Testis (tissue), 3 donors: ENCODE results near the gene ANXA9. TPM values are rescaled to one million over a fixed set of nuclear protein-coding genes. Genes with fewer than 3 reads are reported as not detected.

ENCODE experiments used
- DNase-seq: peaks from one replicate; pipeline ENCODE4 v3.0.0-alpha.2; 2019
- H3K27ac ChIP-seq, 2 donors: fragments of 200-600 bp; sonication (generic); one replicate each; pipeline ENCODE4 v1.5.1; 2019
- H3K27me3 ChIP-seq: fragments of 200-600 bp; sonication (generic); one replicate; pipeline ENCODE4 v1.5.1; 2019
- H3K36me3 ChIP-seq: fragments of 200-600 bp; sonication (generic); one replicate; pipeline ENCODE4 v1.5.1; 2017; ENCODE audit warnings: low read depth; ENCODE audit errors: missing control alignments
- H3K4me1 ChIP-seq: fragments of 200-600 bp; sonication (generic); one replicate; pipeline ENCODE4 v1.5.1; 2019
- H3K4me3 ChIP-seq, 2 donors: fragments of 200-600 bp; sonication (generic); one replicate each; pipeline ENCODE4 v1.5.1; 2017 to 2019
- H3K9me3 ChIP-seq: fragments of 200-600 bp; sonication (generic); one replicate; pipeline ENCODE4 v1.5.1; 2017
- POLR2A ChIP-seq: fragments of 450-650 bp; IDR thresholded peaks from one replicate; pipeline ENCODE4 v1.6.1; 2017; ENCODE audit warnings: antibody characterized with exemption, mild to moderate bottlenecking, moderate library complexity
- WGBS, 2 donors: methylation state at CpG; one replicate each; pipeline ENCODE4 v1.1.5; 2018; 5-methylcytosine and 5-hydroxymethylcytosine counted together
- intact Hi-C: fragments of 100-400 bp; cut with DNase I; formaldehyde crosslinking; loops from one replicate; pipeline ENCODE4 v1.15.1; 2023; ENCODE audit warnings: low total_unique reads
- polyA plus RNA-seq: library from polyadenylated mRNA; stranded (reverse); fragments of 350-450 nt; fragmentation: Illumina TruSeq; extraction: RNeasy Lipid Tissue Mini Kit (QIAGEN cat#74804); gene quantifications from one replicate; pipeline ENCODE4 v1.2.3, GENCODE V29; 2014; ENCODE audit warnings: low read depth, low replicate concordance; ENCODE audit not compliant: insufficient read depth
- small RNA-seq, 2 donors: library from RNA; depleted of rRNA; stranded (forward); fragments of <200 nt; gene quantifications; one replicate each; pipeline ENCODE3, GENCODE V24; 2016
- total RNA-seq, 2 donors: library from RNA; depleted of rRNA; stranded (reverse); fragments of >200 nt; gene quantifications; one replicate each; pipeline ENCODE4 v1.2.3, GENCODE V29; 2016
- TF ChIP-seq, protein P1 (sequence below), 3 experiments: fragments of 450-650 bp in 2 of 3; fragments of 200-600 bp in 1 of 3; sonication (generic) in 1 of 3; IDR thresholded peaks; one replicate each; pipeline ENCODE4 v1.5.1; 2016 to 2019; ENCODE audit warnings: antibody characterized with exemption in 3 of 3, mild to moderate bottlenecking in 2 of 3, moderate library complexity in 1 of 3

The ANXA9 gene
- total and polyA plus RNA-seq, 3 donors from 2014 or later: 5.1 to 6.9 (median 5.7) TPM

- intact Hi-C loops: no loop called here
- H3K27ac ChIP-seq: no peak overlapping the region
- no peaks in the 10 kb centered on the region for H3K27me3 ChIP-seq
- TF ChIP-seq, protein P1, sequence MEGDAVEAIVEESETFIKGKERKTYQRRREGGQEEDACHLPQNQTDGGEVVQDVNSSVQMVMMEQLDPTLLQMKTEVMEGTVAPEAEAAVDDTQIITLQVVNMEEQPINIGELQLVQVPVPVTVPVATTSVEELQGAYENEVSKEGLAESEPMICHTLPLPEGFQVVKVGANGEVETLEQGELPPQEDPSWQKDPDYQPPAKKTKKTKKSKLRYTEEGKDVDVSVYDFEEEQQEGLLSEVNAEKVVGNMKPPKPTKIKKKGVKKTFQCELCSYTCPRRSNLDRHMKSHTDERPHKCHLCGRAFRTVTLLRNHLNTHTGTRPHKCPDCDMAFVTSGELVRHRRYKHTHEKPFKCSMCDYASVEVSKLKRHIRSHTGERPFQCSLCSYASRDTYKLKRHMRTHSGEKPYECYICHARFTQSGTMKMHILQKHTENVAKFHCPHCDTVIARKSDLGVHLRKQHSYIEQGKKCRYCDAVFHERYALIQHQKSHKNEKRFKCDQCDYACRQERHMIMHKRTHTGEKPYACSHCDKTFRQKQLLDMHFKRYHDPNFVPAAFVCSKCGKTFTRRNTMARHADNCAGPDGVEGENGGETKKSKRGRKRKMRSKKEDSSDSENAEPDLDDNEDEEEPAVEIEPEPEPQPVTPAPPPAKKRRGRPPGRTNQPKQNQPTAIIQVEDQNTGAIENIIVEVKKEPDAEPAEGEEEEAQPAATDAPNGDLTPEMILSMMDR (IDR thresholded peaks at IDR 0.05): no peak
- no peak for TF ChIP-seq POLR2A
- H3K9me3 ChIP-seq: no peaks in the 10 kb centered on the region
- no peaks in the 10 kb centered on the region for H3K4me1 ChIP-seq
- no peak overlapping the region for H3K4me3 ChIP-seq
- H3K36me3 ChIP-seq: no peaks in the 10 kb centered on the region
- 83 to 91% methylated on average over 6 of the region's 6 CpGs for WGBS, 2 donors
- no peak for DNase-seq
Observed at GRCh38 chr1:151037032-151037431, 54.9 kb downstream of the ANXA9 start.

DNA sequence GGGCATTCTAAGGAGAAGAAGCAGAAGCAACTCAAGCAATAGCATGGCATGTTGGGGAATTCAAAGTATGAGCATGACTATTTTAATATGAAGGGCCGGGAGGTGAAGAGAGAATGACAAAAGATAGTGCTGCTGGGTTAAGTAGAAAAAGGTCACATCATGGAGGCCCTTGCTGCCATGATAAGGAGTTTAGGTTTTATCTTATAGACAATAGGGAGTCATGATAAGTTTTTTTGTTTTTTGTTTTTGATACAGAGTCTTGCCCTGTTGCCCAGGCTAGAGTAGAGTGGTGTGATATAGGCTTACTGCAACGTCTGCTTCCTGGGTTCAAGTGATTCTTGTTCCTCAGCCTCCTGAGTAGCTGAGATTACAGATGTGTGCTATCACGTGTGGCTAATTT is 57.4 kb downstream of the ANXA9 start:
- WGBS, 2 donors: 90% methylated on average over 3 of the region's 3 CpGs
- no peak for DNase-seq

GRCh38 chr1:151043163-151043562 is 61.1 kb downstream of the ANXA9 start:
- Histone ChIP-seq H3K27me3 (no peaks in the 10 kb centered on the region), H3K9me3 (no peaks in the 10 kb centered on the region), H3K4me3 (no peak overlapping the region), H3K36me3 (no peaks in the 10 kb centered on the region), H3K4me1 (peaks cover 4% of the 10 kb centered on the region), H3K27ac (no peak overlapping the region)
- no peak for DNase-seq
- intact Hi-C loops: no loop called here
- WGBS, 2 donors: 86 to 97% methylated on average over 1 of the region's 1 CpG
- TF ChIP-seq, protein P1 (IDR thresholded peaks at IDR 0.05): no peak
- no peak for TF ChIP-seq POLR2A

More for the DNA sequence above, 57.4 kb downstream of the ANXA9 start:
- no peaks in the 10 kb centered on the region for H3K4me1 ChIP-seq
- intact Hi-C loops: no loop called here
- H3K27me3 ChIP-seq: no peaks in the 10 kb centered on the region
- H3K9me3 ChIP-seq: no peaks in the 10 kb centered on the region
- no peaks in the 10 kb centered on the region for H3K36me3 ChIP-seq
- no peak overlapping the region for H3K4me3 ChIP-seq
- no peak overlapping the region for H3K27ac ChIP-seq
- TF ChIP-seq POLR2A: no peak
- TF ChIP-seq, protein P1 (IDR thresholded peaks at IDR 0.05): no peak

Small RNA genes lying within 50 kb of the gene (small RNA-seq; reads per million reads assigned to genes)
- gene RNU6-884P: 0 reads per million in 2 donors

Other genes starting within 250 kb of the ANXA9 start
- 1 to 10 TPM; 7.4 to 9.2 TPM for gene CTSS, start 216.5 kb upstream of the ANXA9 start, total RNA-seq
- 61.0 TPM for gene CTSS, start 216.5 kb upstream of the ANXA9 start, polyA plus RNA-seq
- 10 to 100 TPM; 15.4 to 24.7 TPM for gene CTSK, start 174.0 kb upstream of the ANXA9 start, total RNA-seq
- 56.9 TPM for gene CTSK, start 174.0 kb upstream of the ANXA9 start, polyA plus RNA-seq
- 10 to 100 TPM; 81.3 to 94.2 TPM for gene ARNT, start 105.7 kb upstream of the ANXA9 start, total RNA-seq
- 43.1 TPM for gene ARNT, start 105.7 kb upstream of the ANXA9 start, polyA plus RNA-seq
- 1 to 10 TPM in 1 of 2 donors, under 1 TPM in 1; 0.31 to 1.0 TPM for gene CTXND2, start 95.2 kb upstream of the ANXA9 start, total RNA-seq
- gene CTXND2, start 95.2 kb upstream of the ANXA9 start, polyA plus RNA-seq: 0.26 TPM
- gene SETDB1, start 55.9 kb upstream of the ANXA9 start, total RNA-seq: 10 to 100 TPM; 85.9 to 90.6 TPM
- gene SETDB1, start 55.9 kb upstream of the ANXA9 start, polyA plus RNA-seq: 89.5 TPM
- 100 to 1,000 TPM in 1 of 2 donors, 10 to 100 TPM in 1; 92.7 to 116 TPM for gene CERS2, start 7.5 kb upstream of the ANXA9 start, total RNA-seq
- gene CERS2, start 7.5 kb upstream of the ANXA9 start, polyA plus RNA-seq: 138 TPM
- 10 to 100 TPM; 49.8 to 69.8 TPM for gene MINDY1, start 24.6 kb downstream of the ANXA9 start, total RNA-seq
- 56.9 TPM for gene MINDY1, start 24.6 kb downstream of the ANXA9 start, polyA plus RNA-seq
- gene PRUNE1, start 26.2 kb downstream of the ANXA9 start, total RNA-seq: 10 to 100 TPM; 41.1 to 63.9 TPM
- gene PRUNE1, start 26.2 kb downstream of the ANXA9 start, polyA plus RNA-seq: 45.5 TPM
- 1 to 10 TPM; 3.6 to 9.3 TPM for gene BNIPL, start 54.3 kb downstream of the ANXA9 start, total RNA-seq
- 5.0 TPM for gene BNIPL, start 54.3 kb downstream of the ANXA9 start, polyA plus RNA-seq
- gene C1orf56, start 65.5 kb downstream of the ANXA9 start, total RNA-seq: 10 to 100 TPM; 57.3 to 78.4 TPM
- gene C1orf56, start 65.5 kb downstream of the ANXA9 start, polyA plus RNA-seq: 145 TPM
- 10 to 100 TPM; 34.8 to 40.5 TPM for gene CDC42SE1, start 77.3 kb downstream of the ANXA9 start, total RNA-seq
- 36.9 TPM for gene CDC42SE1, start 77.3 kb downstream of the ANXA9 start, polyA plus RNA-seq
- 1 to 10 TPM; 1.6 to 2.3 TPM for gene MLLT11, start 78.1 kb downstream of the ANXA9 start, total RNA-seq
- 3.2 TPM for gene MLLT11, start 78.1 kb downstream of the ANXA9 start, polyA plus RNA-seq
- 10 to 100 TPM; 43.1 to 45.3 TPM for gene GABPB2, start 88.5 kb downstream of the ANXA9 start, total RNA-seq
- gene GABPB2, start 88.5 kb downstream of the ANXA9 start, polyA plus RNA-seq: 50.2 TPM
- 100 to 1,000 TPM; 134 to 175 TPM for gene SEMA6C, start 164.3 kb downstream of the ANXA9 start, total RNA-seq
- gene SEMA6C, start 164.3 kb downstream of the ANXA9 start, polyA plus RNA-seq: 71.6 TPM
- under 1 TPM; 0.55 to 0.99 TPM for gene TNFAIP8L2, start 174.4 kb downstream of the ANXA9 start, total RNA-seq
- gene TNFAIP8L2, start 174.4 kb downstream of the ANXA9 start, polyA plus RNA-seq: 2.1 TPM
- gene LYSMD1, start 183.6 kb downstream of the ANXA9 start, total RNA-seq: 10 to 100 TPM; 14.9 to 17.0 TPM
- gene LYSMD1, start 183.6 kb downstream of the ANXA9 start, polyA plus RNA-seq: 9.5 TPM
- gene SCNM1, start 183.9 kb downstream of the ANXA9 start, total RNA-seq: 10 to 100 TPM; 27.5 to 31.7 TPM
- gene SCNM1, start 183.9 kb downstream of the ANXA9 start, polyA plus RNA-seq: 46.0 TPM
- gene TMOD4, start 193.7 kb downstream of the ANXA9 start, total RNA-seq: not detected
- gene TMOD4, start 193.7 kb downstream of the ANXA9 start, polyA plus RNA-seq: 2.1 TPM
- 10 to 100 TPM; 31.9 to 42.7 TPM for gene VPS72, start 207.9 kb downstream of the ANXA9 start, total RNA-seq
- gene VPS72, start 207.9 kb downstream of the ANXA9 start, polyA plus RNA-seq: 57.9 TPM
- 100 to 1,000 TPM; 168 to 234 TPM for gene PIP5K1A, start 216.3 kb downstream of the ANXA9 start, total RNA-seq
- gene PIP5K1A, start 216.3 kb downstream of the ANXA9 start, polyA plus RNA-seq: 94.1 TPM